WERI-Rb-1 (cell line): Measurements from ENCODE around the gene TXK.

Source experiments
- DNase-seq: peaks from one replicate; pipeline ENCODE4 v3.0.0-alpha.2; 2020
- H3K27ac ChIP-seq: fragments of 250-450 bp; sonication (Bioruptor Pico); 2 replicates; pipeline ENCODE4 v1.5.1; 2020; ENCODE audit warnings: mild to moderate bottlenecking, moderate library complexity
- H3K27me3 ChIP-seq: fragments of 250-450 bp; sonication (Bioruptor Pico); 2 replicates; pipeline ENCODE4 v1.5.1; 2021; ENCODE audit warnings: mild to moderate bottlenecking, low read depth, moderate library complexity; ENCODE audit not compliant: insufficient read depth, severe bottlenecking
- H3K36me3 ChIP-seq: fragments of 250-450 bp; sonication (Bioruptor Pico); 2 replicates; pipeline ENCODE4 v1.5.1; 2020; ENCODE audit warnings: mild to moderate bottlenecking, moderate library complexity
- H3K4me3 ChIP-seq: 2 replicates; pipeline ENCODE4 v1.5.1; 2011; ENCODE audit warnings: low read depth, mild to moderate bottlenecking, control low read depth, low read length
- H3K9me3 ChIP-seq: fragments of 250-450 bp; sonication (Bioruptor Pico); 2 replicates; pipeline ENCODE4 v1.5.1; 2021; ENCODE audit warnings: mild to moderate bottlenecking, moderate library complexity; ENCODE audit not compliant: severe bottlenecking
- CTCF ChIP-seq: IDR thresholded peaks from 2 replicates; pipeline ENCODE4 v1.5.1; 2011; ENCODE audit warnings: low read depth, mild to moderate bottlenecking, control low read depth, inconsistent platforms, low read length

Gene TXK

GRCh38 chr4:48102303-48102702, 31.7 kb downstream of the TXK start:
- no peak overlapping the region for H3K4me3 ChIP-seq
- no peak for TF ChIP-seq CTCF
- DNase-seq = no peak

GRCh38 chr4:48100256-48100655, 33.8 kb downstream of the TXK start:
- TF ChIP-seq CTCF = no peak
- no peak for DNase-seq
- Histone ChIP-seq H3K36me3 (no peaks in the 10 kb centered on the region), H3K9me3 (no peaks in the 10 kb centered on the region), H3K4me3 (no peak overlapping the region), H3K27me3 (no peaks in the 10 kb centered on the region), H3K27ac (no peak overlapping the region)

More at GRCh38 chr4:48102303-48102702, 31.7 kb downstream of the TXK start:
- no peaks in the 10 kb centered on the region for H3K27me3 ChIP-seq
- no peaks in the 10 kb centered on the region for H3K36me3 ChIP-seq
- H3K9me3 ChIP-seq = no peaks in the 10 kb centered on the region
- H3K27ac ChIP-seq = no peak overlapping the region

- Histone ChIP-seq H3K27ac (no peak overlapping the region), H3K4me3 (no peak overlapping the region), H3K27me3 (no peaks in the 10 kb centered on the region), H3K36me3 (no peaks in the 10 kb centered on the region), H3K9me3 (no peaks in the 10 kb centered on the region)
- no peak for TF ChIP-seq CTCF
- no peak for DNase-seq
These were observed 38.6 kb downstream of the TXK start for GRCh38 chr4:48095441-48095840.

GRCh38 chr4:48093991-48094416, 40.0 kb downstream of the TXK start:
- H3K4me3 ChIP-seq = no peak overlapping the region
- no peak for TF ChIP-seq CTCF
- no peak for DNase-seq
- no peak overlapping the region for H3K27ac ChIP-seq
- H3K9me3 ChIP-seq = no peaks in the 10 kb centered on the region
- no peaks in the 10 kb centered on the region for H3K36me3 ChIP-seq
- no peaks in the 10 kb centered on the region for H3K27me3 ChIP-seq

GRCh38 chr4:48090621-48091020, 43.4 kb downstream of the TXK start:
- H3K27ac ChIP-seq = no peak overlapping the region
- peak; percentile 23 for DNase-seq
- H3K27me3 ChIP-seq = no peaks in the 10 kb centered on the region
- H3K9me3 ChIP-seq = no peaks in the 10 kb centered on the region
- H3K4me3 ChIP-seq = no peak overlapping the region
- TF ChIP-seq CTCF = no peak
- H3K36me3 ChIP-seq = no peaks in the 10 kb centered on the region

- TF ChIP-seq CTCF = no peak
- no peak overlapping the region for H3K27ac ChIP-seq
- no peaks in the 10 kb centered on the region for H3K27me3 ChIP-seq
These were observed 48.0 kb downstream of the TXK start for GRCh38 chr4:48085821-48086589.

More at GRCh38 chr4:48085821-48086589, 48.0 kb downstream of the TXK start:
- Histone ChIP-seq H3K4me3 (no peak overlapping the region), H3K9me3 (no peaks in the 10 kb centered on the region), H3K36me3 (no peaks in the 10 kb centered on the region)
- no peak for DNase-seq
